ENCODE results near the gene PCNX3.
"Not testable (repeated sequence)": the region's sequence is repeated elsewhere in the genome, so short reads cannot be mapped to it uniquely, and the experiment has no call there.

Gene PCNX3

DNA sequence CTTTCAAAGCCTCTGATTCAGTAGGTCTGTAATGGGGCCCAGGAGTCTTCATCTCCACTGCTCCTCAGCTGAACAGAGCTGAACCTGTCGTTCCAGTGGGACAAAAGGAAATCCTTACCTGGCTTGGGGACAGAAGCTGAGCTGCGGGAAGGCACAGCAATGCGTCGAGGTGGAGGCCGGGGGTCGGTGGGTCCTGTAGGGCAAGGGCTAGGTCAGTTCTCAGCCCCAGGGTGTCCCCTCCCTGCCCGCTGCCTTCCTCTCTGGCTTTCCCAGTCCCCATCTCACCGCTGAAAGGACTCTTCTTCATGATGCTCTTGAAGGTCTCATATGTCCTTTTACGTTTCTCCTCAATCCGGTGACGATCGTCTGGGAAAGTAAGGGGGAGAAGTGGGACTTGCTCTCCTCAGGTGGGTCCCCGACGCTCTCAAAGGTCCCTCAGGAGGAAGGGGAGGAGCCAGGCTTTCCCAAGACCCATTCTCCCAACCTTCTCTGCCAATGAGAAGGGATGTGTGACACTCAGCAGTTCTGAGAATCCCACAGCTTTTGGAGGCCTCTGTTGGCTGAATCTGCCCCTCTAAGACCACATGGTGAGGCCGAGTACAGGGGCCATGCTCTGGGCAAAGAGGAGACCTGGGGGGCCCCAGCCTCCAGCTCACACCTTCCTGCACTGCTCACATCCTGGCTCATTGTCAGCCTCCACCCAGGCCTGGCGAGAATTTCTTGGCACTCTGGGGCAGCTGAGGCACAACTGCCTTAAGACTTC, 40.2 kb downstream of the PCNX3 start:
- DNase-seq (ENCODE audit: low spot score), result no peak

- DNase-seq (ENCODE audit: low spot score), result no peak
Observed at GRCh38 chr11:65657426-65657825, 41.9 kb downstream of the PCNX3 start.

DNA sequence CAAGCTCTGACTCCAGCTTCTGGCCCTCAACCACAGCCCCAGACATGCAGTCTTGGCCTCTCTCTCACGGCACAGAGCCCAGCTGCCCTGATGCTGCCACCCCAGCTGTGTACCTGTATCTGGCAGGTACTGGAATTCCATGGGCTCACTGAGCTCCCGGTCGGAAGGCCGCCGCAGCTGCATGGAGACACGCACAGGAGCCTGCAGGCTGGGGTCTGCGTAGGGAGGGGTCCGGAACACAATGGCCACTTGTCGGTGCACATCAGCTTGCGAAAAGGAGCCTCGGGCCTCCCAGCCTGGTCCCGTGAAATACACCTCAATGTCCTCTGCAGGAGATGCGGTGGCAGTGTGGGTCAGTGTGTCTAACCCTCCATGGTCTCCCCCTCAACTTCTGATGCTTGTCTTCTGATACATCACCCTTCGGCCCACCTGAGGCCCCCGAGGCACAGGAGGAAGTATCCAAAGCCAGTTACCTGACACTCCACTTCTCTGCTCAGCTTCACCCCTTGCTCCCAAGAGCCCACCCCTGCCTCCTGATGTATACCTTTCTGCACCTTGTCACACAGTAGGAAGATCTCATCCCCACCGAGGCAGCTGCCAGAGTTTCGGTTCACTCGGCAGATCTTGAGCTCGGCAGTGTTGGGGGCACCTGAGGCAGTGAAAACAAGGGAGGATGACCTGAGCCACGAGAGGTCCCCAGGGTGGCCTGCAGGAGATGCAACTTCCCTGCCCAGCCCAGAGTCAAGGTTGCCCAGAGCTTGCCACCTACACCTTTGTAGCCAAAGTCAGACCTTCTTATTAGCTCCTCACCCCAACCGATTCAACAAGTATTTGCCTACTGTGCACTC, 42.8 kb downstream of the PCNX3 start:
- DNase-seq (ENCODE audit: low spot score), result no peak

- no peak for DNase-seq (ENCODE audit: low spot score)
Observed at GRCh38 chr11:65660038-65660437, 44.5 kb downstream of the PCNX3 start.

- DNase-seq (ENCODE audit: low spot score), result not testable (repeated sequence)
Observed at GRCh38 chr11:65660908-65661307, 45.3 kb downstream of the PCNX3 start.

DNA sequence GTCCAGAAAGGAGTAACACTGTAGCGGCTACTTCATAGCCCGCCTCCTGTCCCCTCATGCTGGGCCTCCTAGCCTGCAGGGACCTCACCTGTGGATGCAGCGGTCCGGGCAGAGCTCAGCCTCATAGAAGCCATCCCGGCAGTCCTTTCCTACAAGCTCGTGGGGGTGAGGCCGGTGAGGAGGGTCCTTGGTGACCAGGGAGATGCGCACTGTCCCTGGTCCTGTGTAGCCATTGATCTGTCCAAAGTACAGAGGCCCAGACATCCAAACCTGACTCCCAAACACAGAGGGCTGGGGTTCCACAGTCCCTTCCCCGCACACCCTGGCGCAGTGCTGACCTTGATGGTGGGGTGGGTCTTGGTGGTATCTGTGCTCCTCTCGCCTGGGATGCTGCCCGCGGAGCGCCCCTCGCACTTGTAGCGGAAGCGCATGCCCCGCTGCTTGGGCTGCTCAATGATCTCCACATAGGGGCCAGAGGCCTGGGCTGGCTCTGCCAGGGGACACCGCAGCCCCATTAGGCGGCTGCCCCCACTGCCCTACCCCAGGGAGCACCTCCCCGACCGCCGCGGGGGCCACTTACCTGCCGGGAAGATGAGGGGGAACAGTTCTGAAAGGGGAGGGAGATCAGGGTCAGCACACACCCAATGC, 46.1 kb downstream of the PCNX3 start:
- DNase-seq (ENCODE audit: low spot score), result no peak

DNA sequence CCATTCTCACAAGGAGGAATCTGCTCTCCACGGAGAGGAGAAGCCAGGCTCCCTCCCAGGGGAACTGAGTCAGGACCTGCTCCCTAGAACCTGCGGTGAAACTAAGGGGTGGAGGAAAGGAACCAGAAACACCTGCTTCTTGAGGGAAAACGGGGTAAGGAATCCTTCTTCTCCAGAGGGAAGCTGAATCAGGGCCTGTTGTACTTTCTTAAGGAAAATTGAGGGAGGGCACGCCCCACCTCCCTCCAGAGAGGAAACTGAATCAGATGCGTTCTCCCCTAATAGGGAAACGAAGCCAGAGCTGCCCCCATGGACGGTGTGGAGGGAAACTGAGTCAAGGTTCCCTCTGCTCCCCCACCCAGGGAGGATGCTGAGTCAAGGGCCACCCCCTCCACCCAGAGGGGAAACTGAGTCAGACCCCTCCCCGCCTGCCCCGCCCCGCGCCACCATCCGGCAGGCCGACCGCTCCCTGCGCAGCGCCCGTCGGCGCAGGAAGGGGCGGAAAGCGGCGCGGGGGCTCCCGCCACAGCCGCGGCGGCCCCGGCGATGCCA, 46.7 kb downstream of the PCNX3 start:
- no peak for DNase-seq (ENCODE audit: low spot score)

GRCh38 chr11:65662799-65663638, 47.4 kb downstream of the PCNX3 start, which contains the start of gene RELA:
TSS of gene RELA (minus strand) at chr11:65662916. CDS start at chr11:65662832, 84 bp downstream.
- DNase-seq (ENCODE audit: low spot score), result peak; percentile 83

DNA sequence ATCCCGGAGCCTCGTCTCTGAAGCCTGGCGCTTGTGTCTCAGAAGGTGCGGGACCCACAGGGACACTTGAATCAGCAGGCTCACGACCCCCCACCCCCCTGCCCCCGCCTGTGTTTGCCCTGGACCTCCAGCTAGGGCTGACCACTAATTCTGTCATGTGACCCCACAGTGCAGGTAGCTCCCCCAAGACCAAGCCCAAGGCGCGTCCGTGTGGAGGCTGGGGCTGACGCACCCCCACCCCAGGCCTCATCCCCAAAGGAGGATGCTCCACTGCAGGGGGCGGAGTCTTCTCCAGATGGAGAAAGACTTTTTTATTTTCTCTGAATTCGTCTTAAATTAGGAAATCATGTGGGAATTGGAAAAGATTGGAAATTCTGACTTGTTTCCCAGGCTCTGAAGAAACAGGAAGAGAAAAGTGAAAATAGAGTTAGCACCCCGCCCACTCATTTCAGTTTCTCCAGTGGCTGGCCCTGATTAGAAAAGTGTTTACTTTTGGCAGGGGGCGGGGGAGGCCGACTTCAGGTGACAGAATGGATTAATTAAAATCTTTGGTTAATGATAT, 48.1 kb downstream of the PCNX3 start:
- peak; percentile 35 for DNase-seq (ENCODE audit: low spot score)

- peak; percentile 20 for DNase-seq (ENCODE audit: low spot score)
Observed at GRCh38 chr11:65672180-65672860, 56.7 kb downstream of the PCNX3 start.

DNA sequence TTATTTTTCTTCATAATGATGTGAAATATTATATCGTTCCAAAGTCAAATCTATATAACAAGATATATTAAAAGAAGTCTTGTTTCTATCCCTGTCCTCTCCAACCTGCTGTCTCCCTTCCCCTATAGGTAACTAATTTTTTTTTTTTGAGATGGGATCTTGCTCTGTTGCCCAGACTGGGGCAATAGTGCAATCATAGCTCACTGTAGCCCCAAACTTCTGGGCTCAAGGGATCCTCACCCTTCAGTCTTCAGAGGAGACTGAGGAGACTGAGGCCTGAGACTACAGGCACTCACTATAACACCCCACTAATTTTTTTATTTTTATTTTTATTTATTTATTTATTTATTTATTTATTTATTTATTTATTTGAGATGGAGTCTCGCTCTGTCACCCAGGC, 57.4 kb downstream of the PCNX3 start:
- DNase-seq (ENCODE audit: low spot score), result no peak

DNA sequence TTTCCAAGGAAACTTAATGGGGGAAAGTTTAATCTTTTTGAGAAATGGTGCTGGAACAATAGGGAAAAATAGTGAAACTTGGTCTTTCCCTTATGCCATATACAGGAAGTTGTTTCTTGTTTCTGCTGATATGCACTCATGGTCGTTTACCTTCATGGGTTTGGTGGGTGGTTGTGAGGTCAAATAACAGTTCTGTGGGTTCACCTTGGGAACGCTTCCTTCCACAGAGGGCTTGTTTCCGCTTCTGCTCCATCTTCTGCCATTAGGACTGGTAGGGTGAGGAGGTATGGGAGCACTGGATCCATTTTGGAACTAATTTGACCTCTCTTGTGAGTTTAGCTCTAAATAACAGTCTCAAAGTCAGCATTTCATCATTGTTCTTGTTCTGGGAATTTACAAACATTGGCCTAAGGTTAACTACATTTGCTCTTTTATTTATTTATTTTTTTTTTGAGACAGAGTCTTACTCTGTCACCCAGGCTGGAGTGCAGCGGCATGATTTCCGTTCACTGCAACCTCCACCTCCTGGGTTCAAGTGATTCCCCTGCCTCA, 64.7 kb downstream of the PCNX3 start:
- no peak for DNase-seq (ENCODE audit: low spot score)

GRCh38 chr11:65683480-65683879, 67.9 kb downstream of the PCNX3 start:
- not testable (repeated sequence) for DNase-seq (ENCODE audit: low spot score)

- no peak for DNase-seq (ENCODE audit: low spot score)
Observed at GRCh38 chr11:65685981-65686380, 70.4 kb downstream of the PCNX3 start.

Measured in COLO829 (cell line).